ENCODE data around the gene PRAC2.

The PRAC2 gene

DNA sequence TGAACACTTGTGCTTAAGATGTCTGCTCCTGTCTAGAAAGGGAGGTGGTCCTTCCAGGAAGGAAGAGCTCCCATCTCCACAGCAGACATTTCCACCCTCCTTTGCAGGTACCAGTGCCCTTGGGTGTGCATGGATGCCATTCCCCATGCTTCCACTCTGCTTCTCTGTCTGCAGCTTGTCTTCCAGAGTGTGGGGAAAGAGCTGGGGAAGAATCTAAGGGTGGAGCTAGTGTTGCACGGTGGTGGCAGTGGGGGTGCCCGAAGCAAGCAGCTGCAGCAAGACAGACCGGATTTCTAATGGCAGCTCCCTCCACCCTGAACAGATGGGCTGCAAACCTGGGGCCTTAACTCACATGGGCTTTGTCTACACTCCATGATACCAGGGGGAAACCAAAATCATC is 28.2 kb downstream of the PRAC2 start:
- DNase-seq = no peak

DNA sequence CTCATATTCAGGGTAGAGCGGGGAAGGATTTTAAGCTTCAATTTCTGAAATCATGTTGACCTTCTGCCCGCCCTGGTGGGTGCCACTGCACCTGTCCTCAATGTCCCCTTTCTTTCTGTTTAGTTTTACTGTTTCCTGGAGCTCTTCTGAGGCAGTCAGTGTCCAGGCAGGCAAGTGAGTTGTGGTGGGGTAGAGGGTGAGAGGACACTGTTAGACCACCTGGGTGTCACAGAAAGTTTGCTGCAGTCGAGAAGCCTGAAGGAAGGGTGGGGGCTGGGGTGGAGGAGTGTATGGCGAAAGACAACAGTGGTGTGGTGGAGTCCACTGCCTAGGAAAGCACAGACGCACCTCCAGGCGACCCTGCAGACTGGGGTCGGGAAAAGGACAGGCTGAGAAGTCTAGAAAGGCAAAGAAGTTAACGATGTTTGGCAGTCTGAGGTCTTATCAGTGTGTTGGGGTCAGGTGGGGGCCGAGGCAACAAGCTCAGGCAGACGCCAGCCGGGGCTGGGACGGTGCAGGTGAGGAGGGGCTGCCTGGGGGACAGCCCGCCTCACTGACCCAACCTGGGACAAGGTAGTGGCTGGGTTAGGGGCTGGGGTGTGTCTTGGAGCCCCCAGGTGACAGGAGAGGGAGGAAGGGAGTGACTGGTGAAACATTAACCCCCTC is 28.9 kb downstream of the PRAC2 start:
- no peak for DNase-seq
- TF ChIP-seq GATA1 (IDR thresholded peaks at IDR 0.05; ENCODE audit: low read depth, low read length) (no peak), POLR2A (IDR thresholded peaks at IDR 0.05; ENCODE audit: low read length) (no peak)

More for the DNA sequence above, 28.2 kb downstream of the PRAC2 start:
- no peak for TF ChIP-seq POLR2A (IDR thresholded peaks at IDR 0.05; ENCODE audit: low read length)
- no peak for TF ChIP-seq GATA1 (IDR thresholded peaks at IDR 0.05; ENCODE audit: low read depth, low read length)

DNA sequence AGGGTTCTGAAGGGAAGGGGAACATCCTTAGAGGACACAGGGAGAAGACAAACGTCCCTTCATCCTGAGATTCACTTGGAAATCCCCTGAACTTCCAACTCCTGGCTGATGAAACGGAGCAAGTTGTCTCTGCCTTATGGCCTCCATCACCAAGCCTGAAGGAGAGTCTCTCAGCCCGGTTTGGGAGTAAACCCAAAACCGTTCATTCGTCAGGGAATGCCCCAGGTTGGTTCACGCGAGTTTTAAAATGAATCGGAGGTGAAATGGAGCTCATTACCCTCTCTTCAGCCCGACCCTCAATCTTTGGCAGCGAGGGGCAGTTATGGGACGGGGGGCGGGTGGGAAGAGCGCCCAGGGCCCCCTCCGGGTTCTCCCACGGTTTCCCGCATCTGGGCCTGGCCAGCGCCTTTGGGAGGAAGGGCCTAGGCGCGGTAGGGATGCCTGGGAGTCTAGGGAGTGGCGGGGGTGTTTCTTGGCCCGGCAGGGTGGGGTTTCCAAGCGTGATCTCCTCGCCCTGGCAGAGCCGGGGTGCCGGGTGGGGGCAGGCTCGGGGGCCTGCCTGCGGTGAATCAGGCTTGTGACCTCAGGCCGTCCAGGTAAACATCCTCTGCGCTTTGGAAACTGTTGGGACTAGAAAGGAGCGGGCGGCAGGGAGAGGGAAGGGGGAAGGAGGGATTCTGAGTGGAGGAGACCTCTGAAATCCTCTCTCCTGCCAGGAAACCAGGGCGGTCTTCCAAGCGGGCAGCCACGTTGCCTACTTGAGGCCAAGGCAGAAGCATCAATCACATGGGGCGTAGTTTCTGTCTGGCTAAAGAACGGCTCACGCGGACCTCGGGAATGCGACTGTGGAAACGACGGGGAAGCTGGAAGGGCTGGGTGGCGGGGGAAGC is 29.7 kb downstream of the PRAC2 start:
- TF ChIP-seq POLR2A (IDR thresholded peaks at IDR 0.05; ENCODE audit: low read length) = no peak
- TF ChIP-seq GATA1 (IDR thresholded peaks at IDR 0.05; ENCODE audit: low read depth, low read length) = no peak

DNA sequence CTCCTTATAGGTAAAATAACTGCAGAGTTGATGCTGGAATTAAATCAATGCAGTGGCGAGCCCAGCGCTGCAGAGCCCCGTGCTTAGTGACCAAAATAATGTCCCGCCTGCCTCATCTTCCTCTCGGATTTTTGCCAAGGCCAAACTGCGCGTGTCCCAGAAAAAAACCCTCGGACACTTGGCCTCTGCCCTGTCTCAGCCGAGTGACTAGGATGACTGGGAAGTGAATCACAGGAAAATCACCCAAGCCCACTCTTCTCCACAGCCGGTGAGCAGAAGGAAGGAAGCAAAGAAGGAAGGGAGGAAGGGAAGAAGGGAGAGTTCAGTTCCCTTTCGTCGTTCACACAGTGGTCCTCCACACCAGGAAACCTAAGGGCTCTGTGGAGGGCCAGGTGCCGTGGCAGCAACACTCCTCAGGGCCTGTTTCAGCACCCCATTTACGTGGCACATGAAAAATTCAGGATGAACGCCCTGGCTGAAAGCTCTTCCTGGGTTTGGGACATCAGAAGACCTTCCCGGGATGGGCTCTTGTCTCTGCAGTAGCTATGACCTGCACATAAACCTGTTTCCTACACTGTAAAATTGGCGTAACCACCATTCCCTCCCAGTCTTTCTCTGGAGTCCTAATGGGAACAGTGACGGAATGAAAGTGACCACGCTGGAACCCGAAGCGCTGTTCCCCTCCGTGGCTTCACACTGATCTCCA is 31.0 kb downstream of the PRAC2 start:
- DNase-seq = no peak
- TF ChIP-seq POLR2A (IDR thresholded peaks at IDR 0.05; ENCODE audit: low read length) = no peak
- TF ChIP-seq GATA1 (IDR thresholded peaks at IDR 0.05; ENCODE audit: low read depth, low read length) = no peak

More for the DNA sequence above, 29.7 kb downstream of the PRAC2 start:
- DNase-seq = no peak

DNA sequence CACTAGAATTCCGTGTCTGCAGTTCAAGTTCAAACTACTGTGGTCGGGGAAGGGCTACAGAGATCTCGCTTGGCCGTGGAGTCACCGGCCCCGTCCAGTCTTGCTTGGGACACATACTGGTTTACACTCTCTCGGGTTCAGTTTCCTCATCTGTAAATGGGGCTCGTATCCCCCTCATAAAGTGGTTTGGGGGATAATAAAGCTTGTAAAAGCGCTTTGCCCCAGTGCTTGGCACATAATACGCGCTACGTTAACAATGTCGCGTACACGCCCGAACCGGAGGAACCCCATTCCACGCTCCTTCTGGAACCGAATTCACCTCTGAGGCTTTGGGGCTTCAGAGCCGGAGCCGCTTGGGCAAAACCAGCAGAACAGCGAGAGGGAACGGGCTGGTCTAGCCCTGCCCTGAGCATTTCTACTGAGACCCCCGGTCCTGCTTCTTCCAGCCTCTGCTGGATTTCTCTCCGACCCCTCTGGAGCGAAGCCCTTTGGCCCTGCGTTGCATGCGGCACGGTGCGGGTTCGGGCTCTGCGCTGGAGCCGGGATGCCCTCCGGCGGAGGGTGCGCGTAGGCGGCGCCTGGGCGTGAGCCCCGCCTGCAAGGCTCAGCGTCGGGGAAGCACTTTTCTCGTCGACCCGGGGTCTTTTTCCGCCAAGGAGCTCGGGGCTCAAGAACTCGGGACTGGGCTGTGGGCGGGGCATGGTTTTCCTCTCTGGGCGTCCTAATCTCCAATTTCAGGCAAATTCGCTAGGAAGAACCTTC is 31.7 kb downstream of the PRAC2 start:
- DNase-seq = no peak
- TF ChIP-seq POLR2A (IDR thresholded peaks at IDR 0.05; ENCODE audit: low read length) (no peak), GATA1 (IDR thresholded peaks at IDR 0.05; ENCODE audit: low read depth, low read length) (no peak)

DNA sequence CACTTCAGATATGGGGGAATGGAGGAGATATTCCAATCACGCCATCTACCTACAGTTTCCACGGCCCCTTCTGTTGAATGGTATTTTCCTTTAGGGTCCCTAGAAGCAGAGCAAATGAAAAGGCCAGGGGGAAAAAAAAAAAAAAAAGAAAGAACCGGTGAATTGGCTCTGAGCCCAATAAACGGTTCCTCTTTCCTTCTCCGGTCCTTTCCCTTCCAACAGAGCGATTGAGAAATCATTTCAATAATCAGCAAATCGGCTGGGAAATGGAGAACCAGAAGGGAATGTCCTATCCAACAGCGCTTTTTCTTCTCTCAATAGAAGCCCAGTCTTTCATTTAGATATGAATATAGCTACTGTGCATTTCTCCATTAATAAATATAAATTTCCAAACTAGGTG is 32.4 kb downstream of the PRAC2 start:
- DNase-seq = no peak
- no peak for TF ChIP-seq GATA1 (IDR thresholded peaks at IDR 0.05; ENCODE audit: low read depth, low read length)
- no peak for TF ChIP-seq POLR2A (IDR thresholded peaks at IDR 0.05; ENCODE audit: low read length)

DNA sequence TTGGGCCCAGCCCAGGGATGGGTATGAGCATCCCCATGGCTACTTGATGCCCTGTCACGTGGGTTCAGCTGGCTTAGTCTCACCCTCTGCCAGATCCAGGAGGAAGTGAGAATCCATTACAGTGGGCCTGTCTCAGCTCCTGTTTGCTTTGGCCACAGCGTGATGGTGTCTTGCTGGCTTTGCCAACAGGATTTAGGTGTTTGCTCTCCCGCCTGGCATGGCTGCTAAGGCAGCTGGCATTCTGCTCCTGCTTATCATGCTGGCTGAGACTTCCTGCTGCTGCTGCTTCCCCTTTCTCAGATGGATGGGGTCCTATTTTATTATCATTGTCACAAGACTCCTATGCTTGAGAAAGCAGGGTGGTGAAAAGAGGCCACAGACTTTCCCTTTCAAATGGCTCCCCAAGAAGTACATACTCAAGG is 33.9 kb downstream of the PRAC2 start:
- no peak for DNase-seq
- TF ChIP-seq GATA1 (IDR thresholded peaks at IDR 0.05; ENCODE audit: low read depth, low read length) = no peak
- TF ChIP-seq POLR2A (IDR thresholded peaks at IDR 0.05; ENCODE audit: low read length) = no peak

DNA sequence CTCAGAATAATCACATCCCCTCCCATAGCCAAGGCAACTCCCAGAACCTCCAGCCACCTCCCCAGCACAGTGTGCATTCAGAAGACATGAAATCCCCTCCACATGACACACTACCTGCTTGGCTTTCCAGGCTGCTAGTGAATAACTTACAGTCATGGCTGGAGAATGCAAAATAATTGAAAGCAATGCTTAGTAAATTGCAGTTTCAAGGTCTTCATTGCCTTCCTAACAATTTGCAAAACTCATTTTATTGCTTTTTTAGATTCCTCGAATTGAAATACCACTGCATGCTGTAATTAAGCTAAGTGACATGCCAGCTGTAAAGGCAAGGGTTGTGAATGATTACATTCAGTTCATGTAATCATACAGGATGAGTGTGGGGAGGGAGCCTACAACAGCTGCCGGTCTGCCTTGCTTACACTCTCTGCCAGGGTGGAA is 34.6 kb downstream of the PRAC2 start:
- DNase-seq = no peak
- TF ChIP-seq GATA1 (IDR thresholded peaks at IDR 0.05; ENCODE audit: low read depth, low read length) (no peak), POLR2A (IDR thresholded peaks at IDR 0.05; ENCODE audit: low read length) (no peak)

DNA sequence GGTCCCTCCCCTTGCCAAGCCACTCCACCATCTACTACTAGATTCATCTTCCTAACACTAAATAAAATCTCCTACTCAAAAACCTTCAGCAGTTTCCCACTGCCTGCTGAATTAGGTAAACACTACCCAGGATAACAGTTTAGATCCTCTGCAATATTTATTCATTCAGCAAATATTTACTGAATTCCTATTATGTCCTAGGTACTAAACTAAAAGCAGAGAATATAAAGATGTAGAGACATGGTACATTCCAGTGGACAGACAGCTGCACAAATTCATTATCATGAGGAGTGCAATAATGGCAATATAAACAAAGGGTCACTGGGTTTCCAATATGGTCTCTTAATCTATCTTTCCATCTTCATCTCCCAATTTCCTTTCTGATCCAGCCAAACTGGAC is 36.3 kb downstream of the PRAC2 start:
- no peak for TF ChIP-seq POLR2A (IDR thresholded peaks at IDR 0.05; ENCODE audit: low read length)
- no peak for TF ChIP-seq GATA1 (IDR thresholded peaks at IDR 0.05; ENCODE audit: low read depth, low read length)

DNA sequence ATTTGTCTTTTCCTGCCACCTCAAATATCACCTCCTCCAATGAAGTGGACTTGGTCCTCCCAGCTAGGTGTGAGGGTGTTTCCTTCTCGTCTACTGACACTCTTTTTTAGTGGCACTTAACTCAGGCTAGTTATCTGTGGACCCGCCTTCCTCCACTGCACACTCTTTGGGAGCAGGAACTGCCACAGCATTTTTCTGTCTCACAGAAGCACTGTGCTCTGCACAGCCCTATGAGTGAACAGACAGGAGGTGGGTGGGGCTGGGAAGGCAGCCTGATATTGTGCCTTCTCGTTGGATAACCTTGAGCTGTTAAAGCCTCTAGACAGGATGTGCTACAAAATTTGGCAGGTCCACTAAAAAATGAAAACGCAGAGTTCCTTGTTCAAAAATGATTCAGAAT is 37.4 kb downstream of the PRAC2 start:
- DNase-seq = no peak
- TF ChIP-seq POLR2A (IDR thresholded peaks at IDR 0.05; ENCODE audit: low read length) (no peak), GATA1 (IDR thresholded peaks at IDR 0.05; ENCODE audit: low read depth, low read length) (no peak)

More for the DNA sequence above, 36.3 kb downstream of the PRAC2 start:
- DNase-seq = no peak

DNA sequence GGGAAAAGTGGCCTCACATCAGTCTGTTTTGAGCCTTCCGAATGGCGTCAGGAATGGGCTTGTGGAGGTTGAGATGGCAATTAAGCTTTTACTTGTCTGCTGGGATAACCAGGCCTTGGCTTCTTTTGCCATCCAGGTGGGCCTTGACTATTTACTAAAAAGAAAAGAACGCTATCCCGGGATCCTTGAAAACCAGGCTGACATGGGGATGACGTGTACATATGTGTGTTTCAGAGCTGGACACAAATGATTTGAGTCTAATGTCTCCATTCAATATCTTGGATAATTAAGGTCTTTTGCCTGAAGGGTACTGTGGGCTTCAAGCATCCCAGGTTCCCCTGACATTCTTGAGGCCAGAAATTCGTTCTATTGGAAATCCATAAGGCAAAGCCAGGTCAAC is 38.1 kb downstream of the PRAC2 start:
- TF ChIP-seq POLR2A (IDR thresholded peaks at IDR 0.05; ENCODE audit: low read length) (no peak), GATA1 (IDR thresholded peaks at IDR 0.05; ENCODE audit: low read depth, low read length) (no peak)
- no peak for DNase-seq

DNA sequence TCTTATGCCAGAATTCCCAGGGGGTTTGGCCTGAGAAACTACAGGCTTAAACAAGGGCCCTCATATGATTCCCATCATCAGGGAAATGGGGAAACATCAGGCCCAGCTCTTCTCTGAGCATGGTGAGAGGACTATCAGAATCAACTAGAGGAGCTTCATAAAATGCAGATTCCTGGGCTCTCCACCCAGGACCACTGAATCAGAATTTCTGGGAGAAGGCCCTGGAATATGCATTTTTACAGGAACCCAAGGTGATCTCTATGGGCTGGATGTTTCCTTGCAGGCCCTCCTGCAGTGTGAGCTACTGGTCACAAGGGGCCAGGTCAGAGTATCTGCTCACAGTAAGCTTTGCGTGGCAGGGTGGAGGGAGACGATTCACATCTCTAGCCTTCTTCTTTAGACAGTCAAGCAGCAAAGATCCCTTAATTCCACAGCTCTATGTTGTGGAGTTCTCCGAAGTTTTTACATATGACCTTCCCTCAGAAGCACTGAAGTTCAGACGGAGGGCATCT is 44.3 kb downstream of the PRAC2 start:
- TF ChIP-seq GATA1 (IDR thresholded peaks at IDR 0.05; ENCODE audit: low read depth, low read length) (no peak), POLR2A (IDR thresholded peaks at IDR 0.05; ENCODE audit: low read length) (no peak)
- DNase-seq = no peak

DNA sequence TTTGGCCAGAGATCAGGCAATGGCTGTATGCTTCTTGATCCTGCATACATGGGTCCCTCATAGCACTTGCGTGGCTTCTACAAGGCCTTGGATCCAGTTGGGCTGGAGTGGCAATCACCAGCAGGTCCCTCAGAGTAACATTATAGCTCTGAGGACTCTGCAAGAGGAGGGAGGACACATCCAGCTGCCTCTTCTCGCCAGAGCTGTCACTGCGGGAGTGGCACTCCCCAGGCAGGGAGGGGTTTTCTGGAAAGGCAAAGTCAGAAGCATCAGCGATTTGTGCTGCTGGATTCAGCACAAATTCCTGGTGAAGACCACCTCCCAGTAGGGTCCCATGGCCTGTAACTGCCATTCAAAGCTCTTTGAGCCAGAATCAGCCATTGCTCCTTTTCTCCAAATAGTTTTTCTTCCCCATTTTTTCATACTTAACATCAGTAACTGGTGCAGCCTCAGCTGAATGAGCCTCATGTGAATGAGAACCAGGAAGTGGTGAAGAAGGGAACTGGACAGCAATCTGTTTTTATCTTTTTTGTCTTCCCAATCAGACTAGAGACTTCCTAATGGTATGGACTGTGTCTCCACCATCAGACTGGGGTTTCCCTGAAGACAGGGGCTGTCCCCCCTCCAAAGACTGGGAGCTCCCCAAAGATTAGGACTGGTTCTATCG is 46.2 kb downstream of the PRAC2 start:
- TF ChIP-seq GATA1 (IDR thresholded peaks at IDR 0.05; ENCODE audit: low read depth, low read length) (no peak), POLR2A (IDR thresholded peaks at IDR 0.05; ENCODE audit: low read length) (no peak)
- no peak for DNase-seq
